Measurements from ENCODE around the gene MED22.
"Not testable (repeated sequence)": the region's sequence is repeated elsewhere in the genome, so short reads cannot be mapped to it uniquely, and the experiment has no call there.

Gene MED22

GRCh38 chr9:133347985-133348717, at the start of gene MED22, which contains the start of gene RPL7A:
Gene MED22 (minus strand): TSS chr9:133348131. CDS start chr9:133346662, 1,469 bp downstream.
Gene RPL7A (plus strand): TSS chr9:133348218. CDS start chr9:133348244, 26 bp downstream.
- Mint-ChIP-seq H3K36me3 (peaks cover 36% of the 10 kb centered on the region), H3K27me3 (no peaks in the 10 kb centered on the region), H3K4me1 (peaks cover 49% of the 10 kb centered on the region), H3K4me3 (peak within 1 kb of the TSS; percentile 99), H3K9me3 (no peaks in the 10 kb centered on the region), H3K27ac (peak within 1 kb of the TSS; percentile 99)
- ATAC-seq, result peak; percentile 91

GRCh38 chr9:133397370-133397769, 49.4 kb upstream of the MED22 start:
- H3K4me1 Mint-ChIP-seq, result no peaks in the 10 kb centered on the region
- H3K4me3 Mint-ChIP-seq, result no peak overlapping the region
- peaks cover under 1% of the 10 kb centered on the region for H3K9me3 Mint-ChIP-seq
- H3K27ac Mint-ChIP-seq, result no peak overlapping the region
- no peaks in the 10 kb centered on the region for H3K36me3 Mint-ChIP-seq
- H3K27me3 Mint-ChIP-seq, result peaks cover 35% of the 10 kb centered on the region
- no peak for ATAC-seq

- Mint-ChIP-seq H3K36me3 (no peaks in the 10 kb centered on the region), H3K27me3 (peaks cover 39% of the 10 kb centered on the region), H3K4me1 (no peaks in the 10 kb centered on the region), H3K4me3 (no peak overlapping the region), H3K27ac (no peak overlapping the region), H3K9me3 (peaks cover 3% of the 10 kb centered on the region)
- no peak for ATAC-seq
Observed at GRCh38 chr9:133396952-133397351, 49.0 kb upstream of the MED22 start.

DNA sequence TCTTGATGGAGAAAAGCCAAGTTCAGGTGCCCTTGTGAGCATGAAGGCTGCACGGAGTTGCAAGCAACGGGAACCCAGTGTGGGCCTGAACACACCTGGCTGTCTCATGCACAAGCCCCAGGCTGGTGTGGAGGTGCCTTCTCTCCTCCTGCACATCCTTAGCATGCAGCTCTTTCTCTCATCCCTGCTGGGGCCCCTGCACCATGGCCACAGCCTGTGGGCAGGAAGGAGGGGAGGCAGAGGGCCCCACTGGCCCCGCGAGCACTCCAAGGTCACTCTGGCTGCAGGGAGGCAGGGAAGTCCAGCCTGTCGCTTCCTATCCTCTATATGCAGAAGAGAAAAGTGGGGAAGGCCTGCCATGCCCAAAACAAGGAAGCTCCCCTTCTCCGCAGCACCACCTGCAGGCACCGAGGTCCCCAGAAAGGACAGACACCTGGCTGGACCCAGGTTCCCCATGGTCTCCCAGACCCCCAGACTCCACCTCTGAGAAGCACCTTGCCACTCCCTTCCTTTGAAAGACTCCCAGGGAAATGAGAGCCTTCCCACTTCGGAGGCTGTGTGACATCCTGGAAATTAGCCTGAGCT, 46.8 kb upstream of the MED22 start:
- H3K9me3 Mint-ChIP-seq, result peaks cover 3% of the 10 kb centered on the region
- H3K27ac Mint-ChIP-seq, result no peak overlapping the region
- H3K4me3 Mint-ChIP-seq, result no peak overlapping the region
- H3K4me1 Mint-ChIP-seq, result no peaks in the 10 kb centered on the region
- H3K27me3 Mint-ChIP-seq, result peaks cover 55% of the 10 kb centered on the region
- H3K36me3 Mint-ChIP-seq, result no peaks in the 10 kb centered on the region
- ATAC-seq, result no peak

DNA sequence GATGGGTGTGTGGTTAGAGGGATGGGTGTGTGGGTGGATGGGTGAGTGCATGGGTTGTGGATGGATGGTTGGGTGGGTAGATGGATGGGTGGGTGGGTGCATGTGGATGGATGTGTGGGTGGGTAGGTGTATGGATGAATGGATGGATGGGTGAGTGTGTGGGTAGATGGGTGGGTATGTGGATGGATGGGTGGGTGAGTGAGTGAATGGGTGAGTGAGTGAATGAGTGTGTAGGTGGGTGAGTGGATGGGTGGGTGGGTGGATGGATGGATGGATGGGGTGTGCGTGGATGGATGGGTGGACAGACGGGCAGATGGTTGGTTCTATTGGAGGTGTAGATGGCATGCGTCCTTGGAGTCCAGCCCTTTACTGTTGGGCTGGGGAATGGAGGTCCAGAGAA, 45.5 kb upstream of the MED22 start:
- ATAC-seq, result no peak
- H3K9me3 Mint-ChIP-seq, result peaks cover 3% of the 10 kb centered on the region
- H3K4me1 Mint-ChIP-seq, result no peaks in the 10 kb centered on the region
- H3K27me3 Mint-ChIP-seq, result peaks cover 62% of the 10 kb centered on the region
- H3K27ac Mint-ChIP-seq, result no peak overlapping the region
- H3K4me3 Mint-ChIP-seq, result no peak overlapping the region
- H3K36me3 Mint-ChIP-seq, result no peaks in the 10 kb centered on the region

DNA sequence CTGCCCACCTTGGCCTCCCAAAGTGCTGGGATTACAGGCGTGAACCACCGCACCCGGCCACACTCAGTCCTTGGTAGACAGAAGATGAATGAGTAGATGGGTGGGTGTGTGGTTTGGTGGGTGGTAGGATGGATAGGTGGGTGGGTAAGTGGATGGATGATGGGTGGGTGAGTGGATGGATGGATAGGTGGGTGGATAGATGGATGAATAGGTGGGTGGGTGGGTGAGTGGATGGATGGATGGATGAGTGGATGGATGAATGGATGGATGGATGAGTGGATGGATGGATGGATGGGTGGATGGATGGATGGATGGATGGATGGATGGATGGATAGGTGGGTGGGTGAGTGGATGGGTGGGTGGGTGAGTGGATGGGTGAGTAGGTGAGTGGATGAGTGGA, 44.4 kb upstream of the MED22 start:
- not testable (repeated sequence) for H3K4me3 Mint-ChIP-seq, H3K27ac Mint-ChIP-seq, H3K4me1 Mint-ChIP-seq, ATAC-seq, H3K36me3 Mint-ChIP-seq, H3K9me3 Mint-ChIP-seq
- peaks cover 62% of the 10 kb centered on the region for H3K27me3 Mint-ChIP-seq

- H3K27me3 Mint-ChIP-seq, result peaks cover 62% of the 10 kb centered on the region
- H3K4me3 Mint-ChIP-seq, H3K36me3 Mint-ChIP-seq, H3K9me3 Mint-ChIP-seq, H3K27ac Mint-ChIP-seq, ATAC-seq, H3K4me1 Mint-ChIP-seq: not testable (repeated sequence)
Observed at GRCh38 chr9:133391449-133391848, 43.5 kb upstream of the MED22 start.

DNA sequence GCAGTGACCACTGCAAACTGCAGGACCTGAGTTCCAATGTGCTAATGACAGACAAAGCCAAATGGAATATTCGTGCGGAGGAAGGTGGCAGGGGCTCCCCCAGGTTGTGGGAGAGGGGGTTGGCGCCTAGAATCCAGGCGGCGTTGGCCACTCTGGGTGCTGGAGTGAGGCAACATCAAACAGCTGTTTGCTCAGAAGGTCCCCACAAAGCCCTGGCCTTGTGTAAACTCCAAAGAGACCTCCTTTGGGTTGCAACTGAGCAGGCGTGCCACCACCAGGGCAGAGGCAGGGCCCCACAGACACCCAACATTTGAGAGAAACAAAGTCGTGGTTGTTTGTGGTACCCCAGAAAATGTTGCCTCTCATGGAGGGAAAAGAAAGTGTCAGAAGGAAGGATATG, 42.8 kb upstream of the MED22 start:
- Mint-ChIP-seq H3K9me3 (peaks cover 3% of the 10 kb centered on the region), H3K4me3 (no peak overlapping the region), H3K4me1 (no peaks in the 10 kb centered on the region), H3K36me3 (no peaks in the 10 kb centered on the region), H3K27me3 (peaks cover 61% of the 10 kb centered on the region), H3K27ac (no peak overlapping the region)
- ATAC-seq, result no peak

GRCh38 chr9:133389562-133389961, 41.6 kb upstream of the MED22 start:
- ATAC-seq, result no peak
- H3K27ac Mint-ChIP-seq, result no peak overlapping the region
- no peaks in the 10 kb centered on the region for H3K36me3 Mint-ChIP-seq
- H3K9me3 Mint-ChIP-seq, result peaks cover 3% of the 10 kb centered on the region
- H3K4me1 Mint-ChIP-seq, result no peaks in the 10 kb centered on the region
- no peak overlapping the region for H3K4me3 Mint-ChIP-seq
- H3K27me3 Mint-ChIP-seq, result peaks cover 49% of the 10 kb centered on the region

- no peaks in the 10 kb centered on the region for H3K4me1 Mint-ChIP-seq
- H3K36me3 Mint-ChIP-seq, result no peaks in the 10 kb centered on the region
- H3K4me3 Mint-ChIP-seq, result no peak overlapping the region
- peaks cover 3% of the 10 kb centered on the region for H3K9me3 Mint-ChIP-seq
- ATAC-seq, result no peak
- H3K27ac Mint-ChIP-seq, result no peak overlapping the region
- H3K27me3 Mint-ChIP-seq, result peaks cover 44% of the 10 kb centered on the region
Observed at GRCh38 chr9:133389025-133389557, 41.2 kb upstream of the MED22 start.

GRCh38 chr9:133387680-133388079, 39.7 kb upstream of the MED22 start:
- H3K4me1 Mint-ChIP-seq, result no peaks in the 10 kb centered on the region
- peaks cover 3% of the 10 kb centered on the region for H3K9me3 Mint-ChIP-seq
- no peak overlapping the region for H3K4me3 Mint-ChIP-seq
- ATAC-seq, result no peak
- H3K36me3 Mint-ChIP-seq, result no peaks in the 10 kb centered on the region
- peaks cover 30% of the 10 kb centered on the region for H3K27me3 Mint-ChIP-seq
- no peak overlapping the region for H3K27ac Mint-ChIP-seq

GRCh38 chr9:133386338-133386737, 38.4 kb upstream of the MED22 start:
- Mint-ChIP-seq H3K27me3 (peaks cover 20% of the 10 kb centered on the region), H3K4me3 (no peak overlapping the region), H3K4me1 (no peaks in the 10 kb centered on the region), H3K36me3 (no peaks in the 10 kb centered on the region), H3K27ac (no peak overlapping the region), H3K9me3 (no peaks in the 10 kb centered on the region)
- ATAC-seq, result no peak

DNA sequence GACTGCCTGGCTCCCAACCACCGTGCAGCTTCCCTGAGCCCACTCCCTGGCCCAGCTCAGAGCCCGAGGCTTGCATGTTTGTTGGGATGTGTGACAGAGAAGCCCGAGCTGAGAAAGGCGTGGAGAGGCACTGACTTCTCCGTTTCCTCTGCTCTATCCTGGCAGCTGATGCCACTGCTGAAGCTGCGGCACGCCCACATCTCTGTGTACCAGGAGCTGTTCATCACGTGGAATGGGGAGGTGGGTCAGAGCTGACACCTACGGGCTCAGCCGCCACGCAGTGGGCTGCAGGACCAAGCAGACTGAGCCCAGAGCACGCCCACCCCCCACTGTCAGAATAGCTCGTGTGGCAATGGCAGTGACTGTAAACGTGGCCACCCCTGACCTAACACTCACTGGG, 37.5 kb upstream of the MED22 start:
- ATAC-seq, result no peak
- Mint-ChIP-seq H3K36me3 (no peaks in the 10 kb centered on the region), H3K9me3 (no peaks in the 10 kb centered on the region)

DNA sequence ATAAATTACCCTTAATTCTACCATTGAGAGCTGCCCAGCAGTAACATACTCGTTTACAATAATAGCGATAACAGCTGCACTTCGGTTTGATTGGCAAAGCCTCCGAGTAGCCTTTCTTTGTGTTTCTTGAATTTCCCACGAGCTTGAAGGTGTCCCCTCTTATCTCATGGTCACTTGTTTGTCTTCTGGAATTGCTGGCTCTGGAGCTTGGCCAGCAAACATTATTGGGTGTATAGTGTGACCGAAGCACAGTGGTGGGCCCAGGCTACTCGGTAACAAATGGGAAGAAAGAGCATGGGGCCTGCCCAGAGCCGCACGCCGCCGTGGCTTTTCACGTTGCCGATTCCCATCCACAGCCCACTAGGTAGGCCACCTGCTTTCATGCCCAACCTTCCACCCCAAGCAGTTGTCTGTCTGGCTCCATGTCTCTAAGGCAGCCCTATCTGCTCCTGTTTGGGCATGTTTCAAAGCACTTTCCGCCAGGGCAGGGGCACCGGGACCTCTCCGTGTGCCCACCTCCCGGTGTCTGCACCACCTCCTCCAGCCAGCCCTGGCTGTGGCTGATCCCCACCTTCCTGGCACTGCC, 36.9 kb upstream of the MED22 start:
- H3K9me3 Mint-ChIP-seq, result no peaks in the 10 kb centered on the region
- H3K27ac Mint-ChIP-seq, result no peak overlapping the region
- peaks cover 8% of the 10 kb centered on the region for H3K27me3 Mint-ChIP-seq
- no peaks in the 10 kb centered on the region for H3K4me1 Mint-ChIP-seq
- no peak overlapping the region for H3K4me3 Mint-ChIP-seq
- H3K36me3 Mint-ChIP-seq, result no peaks in the 10 kb centered on the region
- ATAC-seq, result no peak

More for the DNA sequence above, 37.5 kb upstream of the MED22 start:
- Mint-ChIP-seq H3K4me3 (no peak overlapping the region), H3K27me3 (peaks cover 15% of the 10 kb centered on the region), H3K4me1 (no peaks in the 10 kb centered on the region), H3K27ac (no peak overlapping the region)

DNA sequence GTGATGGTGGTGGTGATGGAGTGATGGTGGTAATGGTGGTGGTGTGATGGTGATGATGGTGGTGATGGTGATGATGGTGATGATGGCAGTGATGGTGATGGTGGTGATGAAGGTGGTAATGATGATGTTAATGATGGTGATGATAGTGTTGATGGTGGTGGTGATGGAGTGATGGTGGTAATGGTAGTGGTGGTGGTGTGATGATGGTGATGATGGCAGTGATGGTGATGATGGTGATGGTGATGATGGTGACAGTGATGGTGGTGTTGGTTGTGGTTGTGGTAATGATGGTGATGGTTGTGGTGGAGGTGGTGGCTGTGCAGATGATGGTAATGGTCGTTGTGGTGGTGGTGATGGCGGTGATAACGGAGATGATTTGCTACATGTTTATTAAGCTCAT, 35.5 kb upstream of the MED22 start:
- no peak for ATAC-seq
- no peak overlapping the region for H3K4me3 Mint-ChIP-seq
- no peaks in the 10 kb centered on the region for H3K9me3 Mint-ChIP-seq
- no peaks in the 10 kb centered on the region for H3K4me1 Mint-ChIP-seq
- no peaks in the 10 kb centered on the region for H3K27me3 Mint-ChIP-seq
- H3K36me3 Mint-ChIP-seq, result no peaks in the 10 kb centered on the region
- no peak overlapping the region for H3K27ac Mint-ChIP-seq
